Right atrium auricular region (tissue), 2 donors: ENCODE results near the gene CSNK2B. TPM values are rescaled to one million over a fixed set of nuclear protein-coding genes. Genes with fewer than 3 reads are reported as not detected.

ENCODE experiments used
- DNase-seq: peaks from one replicate; pipeline ENCODE4 v3.0.0-alpha.2; 2019; ENCODE audit warnings: low spot score
- H3K27ac ChIP-seq, 2 donors: fragments of 200-600 bp; sonication (generic); 1 replicate in 1 of 2; 2 replicates in 1 of 2; pipeline ENCODE4 v1.5.1; 2016 to 2019
- H3K27me3 ChIP-seq, 2 donors: fragments of 200-600 bp; sonication (generic); one replicate each; pipeline versions ENCODE4 v1.5.1 to v1.6.0; 2017 to 2019
- H3K36me3 ChIP-seq: fragments of 200-600 bp; sonication (generic); one replicate; pipeline ENCODE4 v1.5.1; 2016
- H3K4me1 ChIP-seq, 2 donors: fragments of 200-600 bp; sonication (generic); one replicate each; pipeline versions ENCODE4 v1.5.1 to v1.6.0; 2017 to 2019
- H3K4me3 ChIP-seq, 2 donors: fragments of 200-600 bp; sonication (generic); 1 replicate in 1 of 2; 2 replicates in 1 of 2; pipeline ENCODE4 v1.5.1; 2017 to 2019; ENCODE audit warnings: mild to moderate bottlenecking in 1 of 2, moderate library complexity in 1 of 2
- H3K9me3 ChIP-seq, 2 donors: fragments of 200-600 bp; sonication (generic); one replicate each; pipeline ENCODE4 v1.5.1; 2019
- total RNA-seq, 2 donors: library from RNA; depleted of rRNA; stranded (reverse); fragments of >200 nt; gene quantifications; one replicate each; pipeline ENCODE4 v1.1.0, GENCODE V29; 2016
- TF ChIP-seq, protein P1 (sequence below), 2 donors: fragments of 200-600 bp; sonication (generic); IDR thresholded peaks; one replicate each; pipeline ENCODE4 v1.5.1; 2019; ENCODE audit warnings: antibody characterized with exemption in 2 of 2

Gene CSNK2B
- total RNA-seq, 2 donors from 2014 or later: 242 to 243 TPM

DNA sequence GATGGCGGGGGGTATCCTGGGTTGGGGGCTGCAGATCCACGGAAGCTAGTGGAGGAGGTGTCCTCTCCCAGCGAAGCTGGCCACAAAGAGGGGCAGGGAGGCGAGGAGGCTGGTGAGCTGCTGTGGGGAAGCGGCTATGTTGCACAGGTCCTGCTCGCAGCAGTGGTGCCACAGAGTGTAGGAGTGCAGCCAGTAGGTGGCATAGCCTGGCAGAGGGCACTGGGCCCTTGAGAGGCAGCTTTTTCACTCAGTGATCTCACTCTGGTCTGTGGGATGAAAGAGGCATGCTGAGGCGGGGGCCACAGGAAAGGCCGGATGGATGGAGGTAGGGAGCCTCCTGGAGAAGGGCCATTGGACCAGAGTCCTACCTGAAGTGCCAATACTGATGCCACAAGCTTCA is 46.4 kb downstream of the CSNK2B start:
- DNase-seq: no peak
- H3K27me3 ChIP-seq: no peaks in the 10 kb centered on the region
- H3K27ac ChIP-seq: no peak overlapping the region
- no peak overlapping the region for H3K4me3 ChIP-seq
- H3K9me3 ChIP-seq: no peaks in the 10 kb centered on the region
- H3K36me3 ChIP-seq: no peaks in the 10 kb centered on the region
- H3K4me1 ChIP-seq: no peaks in the 10 kb centered on the region
- TF ChIP-seq, protein P1, sequence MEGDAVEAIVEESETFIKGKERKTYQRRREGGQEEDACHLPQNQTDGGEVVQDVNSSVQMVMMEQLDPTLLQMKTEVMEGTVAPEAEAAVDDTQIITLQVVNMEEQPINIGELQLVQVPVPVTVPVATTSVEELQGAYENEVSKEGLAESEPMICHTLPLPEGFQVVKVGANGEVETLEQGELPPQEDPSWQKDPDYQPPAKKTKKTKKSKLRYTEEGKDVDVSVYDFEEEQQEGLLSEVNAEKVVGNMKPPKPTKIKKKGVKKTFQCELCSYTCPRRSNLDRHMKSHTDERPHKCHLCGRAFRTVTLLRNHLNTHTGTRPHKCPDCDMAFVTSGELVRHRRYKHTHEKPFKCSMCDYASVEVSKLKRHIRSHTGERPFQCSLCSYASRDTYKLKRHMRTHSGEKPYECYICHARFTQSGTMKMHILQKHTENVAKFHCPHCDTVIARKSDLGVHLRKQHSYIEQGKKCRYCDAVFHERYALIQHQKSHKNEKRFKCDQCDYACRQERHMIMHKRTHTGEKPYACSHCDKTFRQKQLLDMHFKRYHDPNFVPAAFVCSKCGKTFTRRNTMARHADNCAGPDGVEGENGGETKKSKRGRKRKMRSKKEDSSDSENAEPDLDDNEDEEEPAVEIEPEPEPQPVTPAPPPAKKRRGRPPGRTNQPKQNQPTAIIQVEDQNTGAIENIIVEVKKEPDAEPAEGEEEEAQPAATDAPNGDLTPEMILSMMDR (IDR thresholded peaks at IDR 0.05): peak in 1 of 2 donors; percentile 32

- H3K4me1 ChIP-seq: no peaks in the 10 kb centered on the region
- H3K36me3 ChIP-seq: no peaks in the 10 kb centered on the region
- H3K9me3 ChIP-seq: no peaks in the 10 kb centered on the region
- H3K27ac ChIP-seq: no peak overlapping the region
- TF ChIP-seq, protein P1 (IDR thresholded peaks at IDR 0.05): no peak
- DNase-seq: no peak
- H3K27me3 ChIP-seq: no peaks in the 10 kb centered on the region
- no peak overlapping the region for H3K4me3 ChIP-seq
These were observed 47.6 kb downstream of the CSNK2B start for GRCh38 chr6:31713465-31713864.

DNA sequence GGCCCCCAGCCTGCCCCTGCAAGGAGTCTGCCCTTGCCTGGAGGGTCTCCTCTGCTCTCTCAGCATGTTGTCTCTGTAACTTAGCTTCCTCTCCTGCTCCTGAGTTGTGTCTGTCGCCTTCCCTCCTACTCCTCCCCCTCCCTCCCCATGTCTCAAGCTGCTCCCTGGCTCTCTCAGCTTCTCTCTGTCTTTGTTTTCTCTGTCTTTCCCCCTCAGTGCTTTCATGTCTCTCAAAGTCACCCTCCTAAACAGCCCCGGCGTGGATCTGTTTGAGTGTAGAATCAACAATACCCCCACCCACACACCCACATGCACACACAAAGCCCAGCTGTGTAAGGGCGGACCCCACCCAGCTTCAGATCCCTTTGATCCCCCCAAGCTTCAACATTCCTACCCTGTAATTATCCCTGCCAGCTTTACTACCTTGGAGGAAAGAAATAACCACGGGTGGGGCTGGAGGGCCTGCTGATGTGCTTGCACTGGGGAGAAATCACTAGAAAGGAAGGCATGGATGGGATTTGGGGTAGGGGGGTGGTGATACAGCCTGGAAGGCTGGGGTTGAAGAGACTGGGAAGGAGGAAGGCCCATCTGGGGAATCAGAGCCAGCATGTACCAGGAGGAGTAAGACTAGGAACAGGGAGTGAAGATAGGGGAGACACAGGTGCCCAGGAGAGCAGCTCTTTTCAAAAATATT is 48.3 kb downstream of the CSNK2B start:
- Histone ChIP-seq H3K27me3 (no peaks in the 10 kb centered on the region), H3K4me1 (no peaks in the 10 kb centered on the region), H3K4me3 (no peak overlapping the region), H3K9me3 (no peaks in the 10 kb centered on the region), H3K27ac (no peak overlapping the region), H3K36me3 (no peaks in the 10 kb centered on the region)
- TF ChIP-seq, protein P1 (IDR thresholded peaks at IDR 0.05): no peak
- no peak for DNase-seq

DNA sequence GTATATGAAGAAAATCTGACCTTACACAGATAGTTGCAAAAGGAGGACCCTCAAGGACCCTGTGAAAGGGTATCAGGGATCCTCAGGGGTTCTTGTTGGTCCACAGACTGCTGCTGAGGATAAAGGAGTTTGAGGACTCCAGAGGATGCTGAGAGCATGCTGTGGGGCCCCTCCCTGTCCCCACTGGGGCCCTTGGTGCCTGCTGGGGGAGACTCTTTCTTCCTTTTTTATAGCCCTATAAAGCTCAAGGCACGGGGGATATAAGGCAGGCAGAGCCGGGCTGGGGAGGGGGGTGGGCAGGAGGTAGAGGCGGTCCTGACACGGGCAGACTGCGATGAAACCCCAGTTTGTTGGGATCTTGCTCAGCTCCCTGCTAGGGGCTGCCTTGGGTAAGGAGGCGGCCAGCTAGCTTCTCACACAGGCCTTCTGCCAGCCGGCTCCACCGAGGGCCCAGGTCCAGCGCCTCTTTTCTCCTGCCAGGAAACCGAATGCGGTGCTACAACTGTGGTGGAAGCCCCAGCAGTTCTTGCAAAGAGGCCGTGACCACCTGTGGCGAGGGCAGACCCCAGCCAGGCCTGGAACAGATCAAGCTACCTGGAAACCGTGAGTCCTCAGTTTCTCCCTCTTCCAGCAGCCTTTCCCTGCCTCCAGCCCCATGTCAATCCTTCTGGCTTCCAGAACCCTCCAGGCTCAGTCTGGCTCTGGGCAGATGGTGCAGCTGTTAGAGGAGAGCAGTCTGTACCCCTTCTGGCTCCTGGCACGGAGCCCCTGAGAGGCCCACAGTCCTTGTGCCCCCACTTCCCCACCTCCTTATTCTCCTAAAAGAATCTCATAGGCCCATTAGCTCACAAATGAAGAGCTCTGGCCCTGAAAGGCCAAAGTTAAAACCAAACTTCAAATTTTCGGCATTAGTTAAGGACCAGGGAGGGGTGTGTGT is 49.4 kb downstream of the CSNK2B start, which contains the start of gene LY6G6D:
Gene LY6G6D (plus strand): TSS at position 327 of the 937 bp plus-strand sequence. CDS start 8 bp downstream, at position 335.
- TF ChIP-seq, protein P1 (IDR thresholded peaks at IDR 0.05): no peak
- H3K27ac ChIP-seq: no peak within 1 kb of the TSS
- no peaks in the 10 kb centered on the region for H3K36me3 ChIP-seq
- H3K27me3 ChIP-seq: no peaks in the 10 kb centered on the region
- no peak within 1 kb of the TSS for H3K4me3 ChIP-seq
- no peaks in the 10 kb centered on the region for H3K9me3 ChIP-seq
- no peaks in the 10 kb centered on the region for H3K4me1 ChIP-seq
- no peak for DNase-seq

GRCh38 chr6:31717499-31718222 is 51.8 kb downstream of the CSNK2B start:
- no peaks in the 10 kb centered on the region for H3K36me3 ChIP-seq
- H3K27me3 ChIP-seq: no peaks in the 10 kb centered on the region
- H3K27ac ChIP-seq: no peak overlapping the region
- no peaks in the 10 kb centered on the region for H3K4me1 ChIP-seq
- TF ChIP-seq, protein P1 (IDR thresholded peaks at IDR 0.05): no peak
- H3K9me3 ChIP-seq: no peaks in the 10 kb centered on the region
- no peak overlapping the region for H3K4me3 ChIP-seq
- DNase-seq: no peak
